ENCODE results near the gene SDHB. TPM values are rescaled to one million over a fixed set of nuclear protein-coding genes. Genes with fewer than 3 reads are reported as not detected.
A peak's percentile ranks its signal among the peaks of the same experiment; 100 is the strongest.

Gene SDHB
- total and polyA plus RNA-seq, 2 of the 13 experiments (the other 11 are each of a cell fraction or from before 2014, with no cell fraction given): 136 to 142 TPM

GRCh38 chr1:17060306-17060749, 6.5 kb upstream of the SDHB start:
- H3K9ac ChIP-seq (ENCODE audit: insufficient read depth, low read depth, low read length): no peak overlapping the region
- intact Hi-C loops (cut with micrococcal nuclease; ENCODE audit: unreplicated experiment): no loop called here
- no peak overlapping the region for H2AFZ ChIP-seq (ENCODE audit: low read length)
- POLR2A ChIA-PET: no interaction called here
- H3K36me3 ChIP-seq (replicated peaks in 1 of 2; ENCODE audit: control insufficient read depth in 1 of 2, insufficient read depth in 2 of 2, low read length in 2 of 2): no peaks in the 10 kb centered on the region
- H3K79me2 ChIP-seq (ENCODE audit: insufficient read depth, low read length): no peaks in the 10 kb centered on the region
- CTCF ChIA-PET (ENCODE audit: low intra/inter-chr PET ratio, low total read pairs): interaction anchor here (1.5 to 1.8 kb wide), 2 partner anchors 15 to 276 kb away, joined by 7 to 11 read pairs; no protein-coding TSS in a partner anchor
- no peak for DNase-seq (ENCODE audit: low spot score)
- no peak for TF ChIP-seq MEIS2 (CRISPR knock-in tag; IDR thresholded peaks at IDR 0.05)
- TF ChIP-seq FOXA3 (CRISPR knock-in tag; IDR thresholded peaks at IDR 0.05): no peak
- no peak for FAIRE-seq
- no peak overlapping the region for H3K4me3 ChIP-seq (replicated peaks in 1 of 3; ENCODE audit: insufficient read depth in 1 of 3, low read depth in 2 of 3, low read length in 3 of 3)
- BruUV-seq (replicated peaks): no TSS peak
- no peak overlapping the region for H3K4me2 ChIP-seq (ENCODE audit: low read depth, low read length)
- no peak for ATAC-seq
- H3K27ac ChIP-seq (ENCODE audit: extremely low read length, insufficient read depth, low read length): no peak overlapping the region
- no peaks in the 10 kb centered on the region for H3K9me3 ChIP-seq (ENCODE audit: low read length)
- peaks cover 11% of the 10 kb centered on the region for H3K4me1 ChIP-seq (ENCODE audit: insufficient read depth, low read length)
- 0 out of 5 replicates have a peak, but pooled peaks cover 0 to 1% of the 10 kb centered on the region in 2 experiments for H3K27me3 ChIP-seq (ENCODE audit: control insufficient read depth in 1 of 2, insufficient read depth in 2 of 2, low read length in 2 of 2)
- in situ Hi-C loops (cut with HindIII; ENCODE audit: extremely low pct_ligation_motif_present, low pct_unique_long_range_greater_than_20kb): no loop called here
- no peaks in the 10 kb centered on the region for H4K20me1 ChIP-seq (ENCODE audit: insufficient read depth, low read length)
- 50% methylated on average over 11 of the region's 11 CpGs for WGBS (ENCODE audit: low lambda C conversion rate)

DNA sequence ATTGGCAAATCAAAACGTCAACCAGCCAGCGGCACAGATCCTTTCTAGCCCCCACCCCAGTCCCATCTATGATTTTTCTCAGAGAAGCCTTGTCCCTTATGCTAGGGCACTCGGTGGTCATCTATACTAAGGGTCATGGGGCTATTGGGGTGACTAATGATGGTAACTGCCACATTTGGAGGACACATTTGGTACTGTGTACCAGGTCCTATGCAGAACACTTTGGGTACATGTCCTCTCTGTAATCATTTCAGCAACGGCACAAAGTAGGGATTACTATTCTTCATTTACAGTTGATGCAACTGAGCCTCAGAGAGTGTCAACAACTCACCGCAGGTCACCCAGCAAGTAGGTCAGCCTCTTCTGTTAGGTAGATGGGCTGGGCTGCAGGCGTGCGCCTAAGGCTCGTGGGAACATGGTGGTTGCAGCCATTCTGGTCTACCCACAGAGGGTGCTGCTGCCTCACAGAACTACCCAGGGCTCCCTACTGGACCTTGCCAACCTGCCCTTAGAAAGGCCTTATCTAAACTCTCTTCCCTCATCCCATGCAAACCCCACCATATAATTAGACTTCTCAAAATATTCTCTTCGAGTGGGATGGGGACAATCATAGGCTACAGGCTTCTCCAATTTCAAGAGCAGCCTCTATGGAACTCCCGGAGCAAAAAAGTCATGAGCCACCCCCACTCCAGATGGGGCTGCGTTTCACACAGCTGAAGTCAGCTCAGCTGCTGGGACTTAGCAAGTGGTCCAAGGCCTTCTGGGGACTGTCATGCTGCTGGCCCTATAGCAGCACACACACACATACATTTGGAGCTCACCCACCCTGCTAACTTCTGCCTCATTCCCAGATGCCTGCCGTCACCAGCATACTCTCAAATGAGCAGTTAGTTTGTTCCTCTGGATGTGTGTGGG, 5.8 kb upstream of the SDHB start:
- BruUV-seq (replicated peaks): no TSS peak
- in situ Hi-C loops (cut with HindIII; ENCODE audit: extremely low pct_ligation_motif_present, low pct_unique_long_range_greater_than_20kb): no loop called here
- H2AFZ ChIP-seq (ENCODE audit: low read length): no peak overlapping the region
- H3K4me2 ChIP-seq (ENCODE audit: low read depth, low read length): no peak overlapping the region
- peaks cover 18% of the 10 kb centered on the region for H3K4me1 ChIP-seq (ENCODE audit: insufficient read depth, low read length)
- POLR2A ChIA-PET: no interaction called here
- no peaks in the 10 kb centered on the region for H3K36me3 ChIP-seq (replicated peaks in 1 of 2; ENCODE audit: control insufficient read depth in 1 of 2, insufficient read depth in 2 of 2, low read length in 2 of 2)
- FAIRE-seq (peak; percentile 48), DNase-seq (ENCODE audit: low spot score) (peak; percentile 55), ATAC-seq (peak; percentile 98)
- no peak overlapping the region for H3K27ac ChIP-seq (ENCODE audit: extremely low read length, insufficient read depth, low read length)
- WGBS (ENCODE audit: low lambda C conversion rate): 50% methylated on average over 8 of the region's 12 CpGs
- 0 out of 5 replicates have a peak, but pooled peaks cover 0 to 1% of the 10 kb centered on the region in 2 experiments for H3K27me3 ChIP-seq (ENCODE audit: control insufficient read depth in 1 of 2, insufficient read depth in 2 of 2, low read length in 2 of 2)
- CTCF ChIA-PET (ENCODE audit: low intra/inter-chr PET ratio, low total read pairs): interaction anchor here (1.5 to 1.8 kb wide), 2 partner anchors 16 to 276 kb away, joined by 7 to 11 read pairs; no protein-coding TSS in a partner anchor
- no peaks in the 10 kb centered on the region for H4K20me1 ChIP-seq (ENCODE audit: insufficient read depth, low read length)
- H3K4me3 ChIP-seq (replicated peaks in 1 of 3; ENCODE audit: insufficient read depth in 1 of 3, low read depth in 2 of 3, low read length in 3 of 3): no peak overlapping the region
- no peaks in the 10 kb centered on the region for H3K9me3 ChIP-seq (ENCODE audit: low read length)
- intact Hi-C loops (cut with micrococcal nuclease; ENCODE audit: unreplicated experiment): no loop called here
- H3K79me2 ChIP-seq (ENCODE audit: insufficient read depth, low read length): no peaks in the 10 kb centered on the region
- H3K9ac ChIP-seq (ENCODE audit: insufficient read depth, low read depth, low read length): no peak overlapping the region
- TF ChIP-seq HOMEZ (CRISPR knock-in tag; IDR thresholded peaks at IDR 0.05; ENCODE audit: low read depth) (no peak), RAD21 (CRISPR knock-in tag; IDR thresholded peaks at IDR 0.05) (peak; percentile 80), ZEB1 (IDR thresholded peaks at IDR 0.05; ENCODE audit: insufficient replicate concordance, low read depth) (no peak), RELA (CRISPR knock-in tag; IDR thresholded peaks at IDR 0.05) (no peak), CCAR2 (optimal IDR thresholded peaks at IDR 0.05; ENCODE audit: low read depth, low read length) (no peak), FIP1L1 (IDR thresholded peaks at IDR 0.05; ENCODE audit: borderline replicate concordance, insufficient read depth, low read depth, low read length) (no peak), NBN (conservative IDR thresholded peaks at IDR 0.05) (no peak), STAG1 (CRISPR knock-in tag; IDR thresholded peaks at IDR 0.05) (peak; percentile 84), XRCC5 (optimal IDR thresholded peaks at IDR 0.05; ENCODE audit: low read length) (peak; percentile 37)
- TF ChIP-seq, protein P1, sequence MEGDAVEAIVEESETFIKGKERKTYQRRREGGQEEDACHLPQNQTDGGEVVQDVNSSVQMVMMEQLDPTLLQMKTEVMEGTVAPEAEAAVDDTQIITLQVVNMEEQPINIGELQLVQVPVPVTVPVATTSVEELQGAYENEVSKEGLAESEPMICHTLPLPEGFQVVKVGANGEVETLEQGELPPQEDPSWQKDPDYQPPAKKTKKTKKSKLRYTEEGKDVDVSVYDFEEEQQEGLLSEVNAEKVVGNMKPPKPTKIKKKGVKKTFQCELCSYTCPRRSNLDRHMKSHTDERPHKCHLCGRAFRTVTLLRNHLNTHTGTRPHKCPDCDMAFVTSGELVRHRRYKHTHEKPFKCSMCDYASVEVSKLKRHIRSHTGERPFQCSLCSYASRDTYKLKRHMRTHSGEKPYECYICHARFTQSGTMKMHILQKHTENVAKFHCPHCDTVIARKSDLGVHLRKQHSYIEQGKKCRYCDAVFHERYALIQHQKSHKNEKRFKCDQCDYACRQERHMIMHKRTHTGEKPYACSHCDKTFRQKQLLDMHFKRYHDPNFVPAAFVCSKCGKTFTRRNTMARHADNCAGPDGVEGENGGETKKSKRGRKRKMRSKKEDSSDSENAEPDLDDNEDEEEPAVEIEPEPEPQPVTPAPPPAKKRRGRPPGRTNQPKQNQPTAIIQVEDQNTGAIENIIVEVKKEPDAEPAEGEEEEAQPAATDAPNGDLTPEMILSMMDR (CRISPR knock-in tag; IDR thresholded peaks at IDR 0.05): peak; percentile 88
- TF ChIP-seq, protein P2, sequence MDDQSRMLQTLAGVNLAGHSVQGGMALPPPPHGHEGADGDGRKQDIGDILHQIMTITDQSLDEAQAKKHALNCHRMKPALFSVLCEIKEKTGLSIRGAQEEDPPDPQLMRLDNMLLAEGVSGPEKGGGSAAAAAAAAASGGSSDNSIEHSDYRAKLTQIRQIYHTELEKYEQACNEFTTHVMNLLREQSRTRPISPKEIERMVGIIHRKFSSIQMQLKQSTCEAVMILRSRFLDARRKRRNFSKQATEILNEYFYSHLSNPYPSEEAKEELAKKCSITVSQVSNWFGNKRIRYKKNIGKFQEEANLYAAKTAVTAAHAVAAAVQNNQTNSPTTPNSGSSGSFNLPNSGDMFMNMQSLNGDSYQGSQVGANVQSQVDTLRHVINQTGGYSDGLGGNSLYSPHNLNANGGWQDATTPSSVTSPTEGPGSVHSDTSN (CRISPR knock-in tag; IDR thresholded peaks at IDR 0.05; ENCODE audit: borderline replicate concordance): no peak

Data from HepG2 (cell line).